Ramos (cell line): ENCODE data around the gene EEFSEC.

Experiments
- in situ Hi-C: fragments of 300-500 bp; cut with MboI; formaldehyde crosslinking; loops from one replicate; pipeline ENCODE4 v1.14.3; 2022; ENCODE audit warnings: low sequenced_read_pairs; ENCODE audit not compliant: unreplicated experiment

EEFSEC gene

GRCh38 chr3:128379367-128380160 lies 226.3 kb downstream of the EEFSEC start:
- in situ Hi-C loops, result no loop called here

DNA sequence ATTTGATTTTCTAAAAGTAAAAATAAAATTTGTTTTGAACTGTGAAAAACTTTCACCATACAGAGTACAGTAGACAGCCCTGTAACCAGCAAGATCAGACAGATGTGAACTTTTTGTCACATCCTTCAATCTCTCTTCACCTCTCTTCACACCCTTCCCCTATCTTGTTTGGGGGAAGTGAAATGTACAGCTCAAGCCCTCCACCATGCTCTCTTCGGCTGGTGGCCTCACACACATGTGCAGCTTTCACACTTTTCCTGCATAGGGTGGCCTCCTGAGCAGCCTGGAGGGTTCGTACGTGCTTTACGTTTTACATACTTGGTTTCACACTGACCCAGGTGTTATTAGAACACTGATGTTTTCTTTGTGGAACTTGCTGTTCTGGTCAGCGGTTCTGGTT lies 227.0 kb downstream of the EEFSEC start:
- in situ Hi-C loops, result no loop called here

DNA sequence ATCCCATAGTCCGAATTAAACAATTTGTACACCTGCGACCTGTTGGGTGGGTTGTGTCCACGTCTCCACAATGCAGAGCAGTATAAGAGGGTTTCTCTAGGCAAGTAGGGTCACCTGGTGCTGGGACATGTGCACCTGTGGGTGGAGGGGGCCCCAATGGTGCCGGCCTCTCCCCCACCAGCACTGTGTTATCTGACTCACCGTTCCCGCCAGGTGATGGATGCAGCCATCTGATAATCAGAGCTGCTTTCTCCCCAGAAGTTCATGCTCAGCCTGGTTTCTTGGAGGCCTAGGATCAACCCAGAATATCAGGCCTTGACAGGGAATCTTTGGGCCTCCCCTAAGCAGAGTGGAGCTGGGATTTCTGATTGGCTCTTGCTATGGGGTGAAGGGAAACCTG lies 227.4 kb downstream of the EEFSEC start:
- in situ Hi-C loops, result no loop called here

DNA sequence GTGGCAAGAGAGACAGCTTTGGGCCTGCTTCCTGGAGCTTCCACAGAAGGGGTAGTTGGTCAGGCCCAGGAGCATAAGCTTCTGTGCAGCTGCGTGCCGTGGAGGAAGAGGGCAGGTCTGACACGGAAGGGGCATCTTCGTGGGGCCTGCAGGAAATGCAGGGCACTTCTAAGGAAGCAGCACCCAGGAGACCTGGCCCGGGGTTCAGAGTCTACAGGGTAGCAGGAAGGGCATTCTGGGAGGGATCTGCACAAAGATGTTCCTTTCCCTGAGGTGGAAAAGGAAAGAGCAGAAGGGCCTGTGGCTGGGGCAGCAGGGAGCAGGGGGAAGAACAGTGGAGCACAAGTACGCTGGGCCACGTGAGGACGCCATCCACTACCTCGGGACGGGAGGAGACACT lies 228.3 kb downstream of the EEFSEC start:
- in situ Hi-C loops, result no loop called here

DNA sequence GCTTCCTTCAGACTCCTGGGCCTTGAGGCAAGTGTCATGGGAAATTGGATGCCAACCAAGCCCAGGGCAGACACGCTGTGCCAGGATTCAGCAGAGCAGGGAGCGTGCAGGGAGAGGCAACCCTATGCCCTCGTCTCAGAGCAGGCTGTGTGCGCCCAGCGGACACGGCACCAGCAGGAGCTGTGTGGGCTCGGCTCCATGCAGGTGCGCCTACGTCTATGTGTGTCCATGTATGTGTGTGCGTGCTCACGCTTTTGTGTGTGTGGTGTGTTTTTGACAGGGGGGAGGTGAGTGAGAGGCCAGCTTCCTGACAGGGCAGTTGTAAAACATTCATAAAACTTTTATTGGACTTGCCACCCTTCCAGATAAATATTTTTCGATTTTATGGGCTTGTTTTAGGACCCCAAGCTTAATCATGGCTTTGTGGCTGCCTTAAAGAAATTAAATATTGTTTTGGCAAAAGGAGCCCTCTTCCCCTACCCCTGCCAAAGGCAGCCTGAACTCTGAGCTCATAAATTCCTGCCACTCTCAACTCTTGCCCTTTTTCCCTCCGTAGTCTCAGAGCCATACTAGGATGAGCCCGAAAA lies 229.0 kb downstream of the EEFSEC start:
- in situ Hi-C loops, result no loop called here

GRCh38 chr3:128383316-128384235 lies 230.3 kb downstream of the EEFSEC start:
- in situ Hi-C loops, result no loop called here

GRCh38 chr3:128385080-128385832 lies 232.0 kb downstream of the EEFSEC start:
- in situ Hi-C loops, result no loop called here

GRCh38 chr3:128388932-128389331 lies 235.7 kb downstream of the EEFSEC start:
- in situ Hi-C loops, result no loop called here

DNA sequence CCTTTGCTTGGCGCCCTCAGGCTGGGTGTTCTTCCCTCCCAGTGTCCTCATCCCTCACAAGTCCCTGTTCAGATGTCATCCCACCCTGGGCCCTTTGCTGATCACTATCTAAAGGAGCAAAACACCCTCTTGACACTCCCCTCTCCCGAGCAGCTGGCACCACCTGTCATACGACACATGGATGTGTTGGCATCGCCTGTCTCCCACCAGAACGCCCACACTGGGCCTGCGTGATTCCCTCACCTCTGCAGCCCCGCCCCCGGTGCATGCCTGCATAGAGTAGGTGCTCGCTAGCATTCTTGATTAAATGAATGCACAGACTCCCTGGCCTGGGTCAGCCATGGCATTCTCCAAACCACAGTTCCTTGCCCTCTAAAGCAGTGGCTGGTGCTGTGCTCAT lies 237.6 kb downstream of the EEFSEC start:
- in situ Hi-C loops, result no loop called here

DNA sequence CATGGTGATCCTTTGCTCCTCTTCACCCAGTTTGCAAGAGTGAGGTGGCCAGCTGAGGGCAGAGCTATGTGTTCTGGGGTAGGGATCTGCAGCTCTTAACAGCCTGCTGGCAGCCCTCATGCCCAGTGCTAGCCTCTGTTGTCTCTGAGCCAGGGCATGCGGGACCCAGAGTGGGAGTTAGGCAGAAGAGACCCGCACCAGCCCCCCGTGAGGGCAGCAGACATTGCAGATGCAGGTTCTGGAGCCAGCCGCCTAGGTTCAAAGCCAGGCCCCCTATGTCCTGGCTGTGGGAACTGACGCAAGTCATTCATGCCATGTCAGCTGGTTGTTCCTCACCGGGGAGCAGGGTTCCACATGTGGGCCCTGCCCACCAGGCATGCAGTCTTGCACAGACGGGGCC lies 238.7 kb downstream of the EEFSEC start:
- in situ Hi-C loops, result no loop called here

GRCh38 chr3:128392818-128393544 lies 239.7 kb downstream of the EEFSEC start:
- in situ Hi-C loops, result no loop called here

- in situ Hi-C loops, result no loop called here
Observed at GRCh38 chr3:128394033-128394432, 240.8 kb downstream of the EEFSEC start.

GRCh38 chr3:128395046-128395445 lies 241.8 kb downstream of the EEFSEC start:
- in situ Hi-C loops, result no loop called here

DNA sequence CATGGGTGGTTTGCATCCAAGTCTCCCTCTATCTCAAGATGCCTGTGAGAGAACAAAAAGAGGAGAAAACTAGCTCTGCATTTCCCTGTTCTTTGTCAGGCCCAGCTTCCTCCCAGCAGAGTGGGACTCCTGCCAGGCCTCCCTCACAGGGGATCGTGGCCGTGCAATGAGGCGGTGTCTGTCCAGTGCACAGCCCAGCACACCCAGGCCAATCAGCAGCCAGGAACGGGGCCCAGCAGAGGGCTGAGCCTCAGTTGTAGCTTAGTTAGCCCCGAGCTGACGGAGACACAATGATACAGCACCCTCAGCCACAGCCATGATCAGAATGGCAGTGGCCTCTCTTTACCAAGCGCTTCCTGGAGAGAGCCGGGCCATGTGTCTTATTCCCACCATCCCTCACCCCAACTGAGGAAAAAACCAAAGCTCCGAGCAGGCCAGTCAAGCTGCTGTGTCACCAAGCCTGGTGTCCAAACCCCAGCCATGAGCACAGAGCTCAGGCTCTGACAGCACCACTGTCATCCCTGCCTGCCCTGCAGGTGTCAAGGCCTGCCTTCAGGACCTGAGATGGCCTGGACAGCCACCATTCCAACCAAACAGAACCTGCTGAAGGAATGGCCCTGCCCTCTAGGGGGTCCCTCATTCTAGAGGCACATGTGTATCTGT lies 242.3 kb downstream of the EEFSEC start:
- in situ Hi-C loops, result no loop called here

- in situ Hi-C loops, result no loop called here
Observed at GRCh38 chr3:128397484-128397883, 244.2 kb downstream of the EEFSEC start.

- in situ Hi-C loops, result no loop called here
Observed at GRCh38 chr3:128398586-128398985, 245.3 kb downstream of the EEFSEC start.

GRCh38 chr3:128399221-128399915 lies 246.1 kb downstream of the EEFSEC start:
- in situ Hi-C loops, result no loop called here

GRCh38 chr3:128400671-128401070 lies 247.4 kb downstream of the EEFSEC start:
- in situ Hi-C loops, result no loop called here

GRCh38 chr3:128402319-128402718 lies 249.0 kb downstream of the EEFSEC start:
- in situ Hi-C loops, result no loop called here
